IMR-90 (cell line): ENCODE results near the gene HYAL1. TPM values are rescaled to one million over a fixed set of nuclear protein-coding genes. Genes with fewer than 3 reads are reported as not detected.

Source experiments
- ATAC-seq: fragments of 200-7000 bp; cut with Tn5 transposase; 2 replicates; pipeline ENCODE4 v1.9.1; 2020; ENCODE audit warnings: low read depth, mild to moderate bottlenecking, moderate library complexity
- BruUV-seq: library from RNA; stranded (reverse); fragments of 400-500 nt; replicated peaks from 2 replicates; lab custom pipeline; 2021; lab: Mats Ljungman, UMichigan
- CTCF ChIA-PET: fragments of 300-600 bp; formaldehyde crosslinking; extraction: SDS; loops from one replicate; lab custom pipeline; 2021; ENCODE audit warnings: antibody characterized with exemption; lab: Yijun Ruan, JAX
- POLR2A ChIA-PET: fragments of 300-600 bp; sonication (Branson Sonifier 250); formaldehyde crosslinking; loops from one replicate; lab custom pipeline; 2022; ENCODE audit warnings: antibody characterized with exemption; ENCODE audit not compliant: unreplicated experiment; lab: Charles Lee
- DNase-seq: peaks from one replicate; pipeline ENCODE4 v3.0.0; 2013
- H2AFZ ChIP-seq: replicated peaks from 2 replicates; pipeline ENCODE3; 2013; ENCODE audit warnings: low read length, mild to moderate bottlenecking; ENCODE audit not compliant: poor library complexity
- H2AK5ac ChIP-seq: 2 replicates; pipeline ENCODE4 v1.6.1; 2013; ENCODE audit warnings: low read depth, low read length, inconsistent platforms
- H2AK9ac ChIP-seq: replicated peaks from 2 replicates; pipeline ENCODE3; 2013; ENCODE audit warnings: mild to moderate bottlenecking, low read depth, low read length, moderate library complexity; ENCODE audit not compliant: poor library complexity
- H2BK120ac ChIP-seq: 2 replicates; pipeline ENCODE4 v1.6.1; 2013; ENCODE audit warnings: low read depth, low read length, inconsistent platforms
- H2BK15ac ChIP-seq: 3 replicates; pipeline ENCODE4 v1.6.1; 2013; ENCODE audit warnings: low read depth, low read length, inconsistent platforms
- H2BK20ac ChIP-seq: 2 replicates; pipeline ENCODE4 v1.6.1; 2013; ENCODE audit warnings: low read depth, mild to moderate bottlenecking, inconsistent platforms, low read length, moderate library complexity
- H2BK5ac ChIP-seq: 2 replicates; pipeline ENCODE4 v1.6.1; 2013; ENCODE audit warnings: mild to moderate bottlenecking, low read depth, low read length, inconsistent platforms; ENCODE audit not compliant: poor library complexity, severe bottlenecking
- H3K14ac ChIP-seq: replicated peaks from 2 replicates; pipeline ENCODE4 v1.6.1; 2013; ENCODE audit warnings: low read depth, low read length, inconsistent platforms
- H3K18ac ChIP-seq: 2 replicates; pipeline ENCODE4 v1.6.1; 2013; ENCODE audit warnings: low read depth, low read length, control low read depth
- H3K23ac ChIP-seq: 2 replicates; pipeline ENCODE4 v1.6.1; 2013; ENCODE audit warnings: low read depth, low read length, inconsistent platforms
- H3K27ac ChIP-seq: 2 replicates; pipeline ENCODE4 v1.5.1; 2013; ENCODE audit warnings: mild to moderate bottlenecking, control low read depth, low read length; ENCODE audit not compliant: insufficient read depth
- H3K27me3 ChIP-seq: 2 replicates; pipeline ENCODE4 v1.6.1; 2013; ENCODE audit warnings: low read length; ENCODE audit not compliant: control insufficient read depth, insufficient read depth
- H3K36me3 ChIP-seq: 2 replicates; pipeline ENCODE4 v1.6.1; 2013; ENCODE audit warnings: low read length, mixed read lengths; ENCODE audit not compliant: control insufficient read depth, insufficient read depth
- H3K4ac ChIP-seq: 2 replicates; pipeline ENCODE4 v1.6.1; 2013; ENCODE audit warnings: low read depth, low read length, inconsistent platforms
- H3K4me1 ChIP-seq: 2 replicates; pipeline ENCODE4 v1.6.1; 2013; ENCODE audit warnings: low read length, mixed read lengths; ENCODE audit not compliant: control insufficient read depth, insufficient read depth
- H3K4me2 ChIP-seq: 2 replicates; pipeline ENCODE4 v1.6.1; 2013; ENCODE audit warnings: low read depth, mild to moderate bottlenecking, control low read depth, low read length, moderate library complexity
- H3K4me3 ChIP-seq: 2 replicates; pipeline ENCODE4 v1.5.1; 2013; ENCODE audit warnings: low read depth, mild to moderate bottlenecking, control low read depth, low read length, moderate library complexity; ENCODE audit not compliant: insufficient read depth
- H3K56ac ChIP-seq: 2 replicates; pipeline ENCODE4 v1.6.1; 2013; ENCODE audit warnings: low read length, inconsistent platforms; ENCODE audit not compliant: insufficient read depth; ENCODE audit errors: extremely low read depth
- H3K79me1 ChIP-seq, 2 experiments: 2 replicates each; pipeline ENCODE4 v1.6.1; 2013; ENCODE audit warnings: low read length in 2 of 2, inconsistent platforms in 1 of 2, low read depth in 1 of 2
- H3K9ac ChIP-seq: 2 replicates; pipeline ENCODE4 v1.6.1; 2013; ENCODE audit warnings: low read depth, low read length, control low read depth
- H3K9me1 ChIP-seq: 2 replicates; pipeline ENCODE4 v1.6.1; 2013; ENCODE audit warnings: low read length, inconsistent platforms; ENCODE audit not compliant: insufficient read depth
- H3K9me3 ChIP-seq: 2 replicates; pipeline ENCODE4 v1.6.1; 2013; ENCODE audit warnings: low read length; ENCODE audit not compliant: control insufficient read depth, insufficient read depth
- H4K20me1 ChIP-seq: 2 replicates; pipeline ENCODE4 v1.6.1; 2013; ENCODE audit warnings: low read length, inconsistent platforms; ENCODE audit not compliant: insufficient read depth
- H4K5ac ChIP-seq: 2 replicates; pipeline ENCODE4 v1.6.1; 2013; ENCODE audit warnings: mild to moderate bottlenecking, low read depth, low read length, control low read depth
- H4K8ac ChIP-seq, 2 experiments: 2 replicates each; pipeline ENCODE4 v1.6.1; 2013; ENCODE audit warnings: low read depth in 2 of 2, low read length in 2 of 2, control low read depth in 1 of 2, inconsistent platforms in 1 of 2
- H4K91ac ChIP-seq: 2 replicates; pipeline ENCODE4 v1.6.1; 2013; ENCODE audit warnings: low read depth, low read length, inconsistent platforms; ENCODE audit not compliant: insufficient read depth
- MAFK ChIP-seq: IDR thresholded peaks from 2 replicates; pipeline ENCODE4 v1.6.1; 2012; ENCODE audit warnings: low read depth, low read length, improper control_type of control experiment
- RFX5 ChIP-seq: IDR thresholded peaks from 2 replicates; pipeline ENCODE4 v1.8.0; 2012; ENCODE audit warnings: low read depth, mild to moderate bottlenecking, low read length, moderate library complexity
- WGBS, 2 experiments: methylation state at CpG; one replicate each; pipeline versions ENCODE4 v1.1.5 to v1.1.7; 2013; ENCODE audit warnings: missing lambda C conversion rate in 2 of 2; ENCODE audit not compliant: insufficient read length in 1 of 2; ENCODE audit errors: extremely low coverage in 2 of 2; 5-methylcytosine and 5-hydroxymethylcytosine counted together
- dilution Hi-C: fragments of 300-500 bp; cut with HindIII; formaldehyde crosslinking; loops from one replicate; pipeline ENCODE4 v1.14.3; 2018; ENCODE audit warnings: low sequenced_read_pairs; ENCODE audit not compliant: unreplicated experiment
- in situ Hi-C: fragments of 300-500 bp; cut with MboI; formaldehyde crosslinking; loops from 3 replicates; pipeline ENCODE4 v1.14.3; 2019; ENCODE audit warnings: low sequenced_read_pairs, inconsistent platforms, mixed read lengths
- intact Hi-C: fragments of 100-400 bp; cut with micrococcal nuclease; formaldehyde crosslinking; loops from 2 replicates; pipeline ENCODE4 v1.10.0; 2022
- polyA plus RNA-seq, 3 experiments: library from polyadenylated mRNA; depleted of rRNA; stranded (reverse); fragments of >200 nt; gene quantifications; 2 replicates each; pipeline ENCODE4 v1.2.3, GENCODE V29; 2012; ENCODE audit warnings: low replicate concordance in 1 of 3
- total RNA-seq: library from RNA; depleted of rRNA; stranded (reverse); fragments of >200 nt; gene quantifications from 2 replicates; pipeline ENCODE4 v1.2.3, GENCODE V29; 2012

HYAL1 gene
- total and polyA plus RNA-seq, 2 of the 4 experiments (the other 2 are of a cell fraction), result 0.32 to 0.36 TPM

DNA sequence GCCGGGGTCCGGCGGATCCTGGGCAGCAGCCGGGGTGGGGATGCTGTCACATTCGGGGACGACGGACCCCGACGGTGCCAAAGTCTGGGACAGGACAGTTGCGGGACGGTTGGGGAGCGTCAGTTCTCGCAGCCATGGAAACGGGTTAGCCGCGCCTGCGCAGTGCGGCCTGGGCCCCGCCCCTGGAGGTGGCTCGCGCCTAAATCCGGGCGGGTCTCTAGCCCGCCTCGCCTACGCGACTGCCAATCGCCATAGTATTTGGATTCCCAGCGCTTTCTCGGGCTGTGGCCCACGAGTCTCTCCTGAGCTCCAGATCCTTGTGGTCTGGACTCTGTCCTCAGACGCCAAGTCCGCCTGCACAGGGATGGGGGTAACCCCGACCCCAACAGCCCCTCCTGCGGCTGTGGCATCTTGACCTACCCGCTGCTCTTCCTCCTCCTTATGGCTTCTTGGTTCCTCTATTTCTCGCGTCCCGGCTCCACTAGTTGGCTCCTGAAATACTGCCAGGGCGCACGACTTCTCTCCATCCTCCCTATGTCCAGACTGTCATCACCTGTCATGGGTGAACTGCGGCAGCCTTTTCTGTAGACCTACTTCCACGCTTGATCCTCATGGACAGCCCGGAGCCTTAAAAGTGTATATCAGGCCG is 42.3 kb upstream of the HYAL1 start, which contains the start of gene ZMYND10:
TSS of gene ZMYND10 (minus strand) at position 147 of the 649 bp plus-strand sequence. CDS start 153 bp downstream, outside the sequence.
- peak within 1 kb of the TSS; percentile 11; the same call in 1 of the 2 replicates for H3K4ac ChIP-seq
- H3K9me3 ChIP-seq, result no peaks in the 10 kb centered on the region
- H2BK20ac ChIP-seq, result no peak within 1 kb of the TSS
- peak within 1 kb of the TSS; percentile 7; the same call in 1 of the 2 replicates for H3K14ac ChIP-seq
- H2AK9ac ChIP-seq, result peak within 1 kb of the TSS; percentile 47
- H2BK5ac ChIP-seq, result no peak within 1 kb of the TSS
- DNase-seq (peak; percentile 28), ATAC-seq (peak; percentile 67)
- peaks cover 9% of the 10 kb centered on the region for H3K4me1 ChIP-seq
- no peaks in the 10 kb centered on the region for H3K27me3 ChIP-seq
- H4K20me1 ChIP-seq, result peaks cover 2% of the 10 kb centered on the region
- no peak within 1 kb of the TSS; the same call in 1 of the 2 replicates for H3K27ac ChIP-seq
- 12% methylated on average over 20 of the region's 45 CpGs; no CpG with 5 or more reads in 1 of the 2 experiments for WGBS, 2 experiments
- intact Hi-C loops (loop anchor here (2.0 to 5.0 kb wide), 2 partner anchors 205 to 1042 kb away; partner anchors contain the start of gene MANF), dilution Hi-C loops (no loop called here), in situ Hi-C loops (loop anchor here (5.0 to 25.0 kb wide), 4 partner anchors 202 to 1817 kb away; partner anchors contain the start of genes ABHD14B, GPR62, MANF and PCBP4)
- H3K23ac ChIP-seq, result no peak within 1 kb of the TSS
- peak within 1 kb of the TSS; percentile 99 for H3K4me2 ChIP-seq
- H3K18ac ChIP-seq, result no peak within 1 kb of the TSS
- TF ChIP-seq MAFK, result no peak
- no peak for TF ChIP-seq RFX5
- peak within 1 kb of the TSS; percentile 8; the same call in 1 of the 2 replicates for H2BK120ac ChIP-seq
- H3K4me3 ChIP-seq, result peak within 1 kb of the TSS; percentile 48
- CTCF ChIA-PET, result interaction anchor here (0.6 kb wide), 1 partner anchor 197 kb away, joined by 5 read pairs; no protein-coding TSS in a partner anchor
- peaks cover 14 to 23% of the 10 kb centered on the region in 2 experiments for H3K79me1 ChIP-seq
- peak within 1 kb of the TSS in 1 of 2 experiments; percentile 54; a peak in 1 of 4 replicates for H4K8ac ChIP-seq
- BruUV-seq, result no TSS peak
- POLR2A ChIA-PET, result no interaction called here
- H3K56ac ChIP-seq, result 0 out of 2 replicates have a peak within 1 kb of the TSS, but pooled peaks have one; percentile 14
- 0 out of 2 replicates have a peak within 1 kb of the TSS, but pooled peaks have one; percentile 17 for H2AK5ac ChIP-seq
- H3K9me1 ChIP-seq, result no peaks in the 10 kb centered on the region; the same call in none of the 2 replicates
- H3K36me3 ChIP-seq, result peaks cover 9% of the 10 kb centered on the region; the same call in 1 of the 2 replicates
- H2AFZ ChIP-seq, result peak within 1 kb of the TSS; percentile 95
- H2BK15ac ChIP-seq, result no peak within 1 kb of the TSS
- 0 out of 2 replicates have a peak within 1 kb of the TSS, but pooled peaks have one; percentile 1 for H4K5ac ChIP-seq
- H3K9ac ChIP-seq, result peak within 1 kb of the TSS; percentile 47
- no peak within 1 kb of the TSS for H4K91ac ChIP-seq
